Activated T-helper 2 cell treated with anti-CD3 and anti-CD28 coated beads, Interferon-gamma antibody, Interleukin-2, Interleukin-4, amounts not matched to agents 10 μg/mL and 5 μg/mL and 100 μg/mL, durations not matched to agents 14 hours and 24 hours and 36 hours (primary cell): ENCODE measurements around the gene SYCP2. TPM values are rescaled to one million over a fixed set of nuclear protein-coding genes. Genes with fewer than 3 reads are reported as not detected.
"Not testable (repeated sequence)": the region's sequence is repeated elsewhere in the genome, so short reads cannot be mapped to it uniquely, and the experiment has no call there.

Experiments used
- DNase-seq: peaks from one replicate; pipeline ENCODE4 v3.0.0; 2021; ENCODE audit warnings: low spot score
- H3K27ac Mint-ChIP-seq: one replicate; pipeline ENCODE4 v1.8.0; 2021; ENCODE audit warnings: mixed read lengths
- H3K27me3 Mint-ChIP-seq: one replicate; pipeline ENCODE4 v1.8.0; 2021; ENCODE audit warnings: low read depth, mixed read lengths
- H3K36me3 Mint-ChIP-seq: one replicate; pipeline ENCODE4 v1.8.0; 2021; ENCODE audit warnings: low read depth, mixed read lengths
- H3K4me1 Mint-ChIP-seq: one replicate; pipeline ENCODE4 v1.8.0; 2021; ENCODE audit warnings: low read depth, mixed read lengths
- H3K4me3 Mint-ChIP-seq: one replicate; pipeline ENCODE4 v1.8.0; 2021; ENCODE audit warnings: low read depth, mild to moderate bottlenecking, moderate library complexity, mixed read lengths
- H3K9me3 Mint-ChIP-seq: one replicate; pipeline ENCODE4 v1.8.0; 2021; ENCODE audit warnings: mixed read lengths
- intact Hi-C: fragments of 100-400 bp; cut with micrococcal nuclease; formaldehyde crosslinking; loops from one replicate; pipeline ENCODE4 v1.15.1; 2023
- total RNA-seq: library from RNA; stranded (reverse); gene quantifications from 2 replicates; pipeline ENCODE4 v1.2.3, GENCODE V29; 2022

Gene SYCP2
- total RNA-seq, 1 donor from 2014 or later: 4.9 TPM

- no peaks in the 10 kb centered on the region for H3K9me3 Mint-ChIP-seq
- peaks cover 20% of the 10 kb centered on the region for H3K27me3 Mint-ChIP-seq
- no peak for DNase-seq
- no peak overlapping the region for H3K4me3 Mint-ChIP-seq
- intact Hi-C loops: no loop called here
- H3K36me3 Mint-ChIP-seq: no peaks in the 10 kb centered on the region
- no peaks in the 10 kb centered on the region for H3K4me1 Mint-ChIP-seq
- H3K27ac Mint-ChIP-seq: no peak overlapping the region
These were observed 9.9 kb downstream of the SYCP2 start for GRCh38 chr20:59923514-59923913.

DNA sequence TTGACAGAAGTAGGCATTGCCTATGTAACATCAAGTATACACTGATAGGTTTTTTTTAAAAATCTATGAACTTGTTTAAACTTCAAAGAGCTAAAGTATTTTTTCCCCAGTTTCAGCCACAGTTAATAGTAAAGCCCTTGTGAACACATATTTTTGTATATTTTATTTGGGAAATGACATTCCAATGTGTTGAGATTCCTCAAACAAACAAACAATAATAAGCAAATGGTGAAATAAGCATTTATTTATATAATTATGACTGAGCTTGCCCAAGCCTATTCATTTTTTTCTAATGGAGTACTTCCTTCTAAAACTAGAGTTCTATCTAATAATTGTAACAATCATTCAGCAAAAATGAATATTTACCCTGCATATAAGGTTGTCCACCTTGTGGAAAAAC, 12.5 kb downstream of the SYCP2 start:
- no peaks in the 10 kb centered on the region for H3K4me1 Mint-ChIP-seq

DNA sequence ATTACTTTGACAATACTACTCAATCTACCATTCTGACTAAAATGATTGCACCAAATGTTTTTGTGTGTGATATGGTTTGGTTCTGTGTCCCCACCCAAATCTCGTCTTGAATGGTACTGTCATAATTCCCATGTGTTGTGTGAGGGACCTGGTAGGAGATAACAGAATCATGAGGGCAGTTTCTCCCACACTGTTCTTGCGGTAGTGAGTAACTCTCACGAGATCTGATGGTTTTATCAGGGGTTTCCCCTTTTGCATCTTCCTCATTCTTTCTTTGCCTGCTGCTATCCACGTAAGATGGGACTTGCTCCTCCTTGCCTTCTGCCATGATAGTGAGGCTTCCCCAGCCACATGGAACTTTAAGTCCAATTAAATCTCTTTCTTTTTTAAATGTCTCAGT, 20.8 kb downstream of the SYCP2 start:
- Mint-ChIP-seq H3K9me3 (no peaks in the 10 kb centered on the region), H3K36me3 (no peaks in the 10 kb centered on the region), H3K4me3 (no peak overlapping the region)

More for the DNA sequence above, 12.5 kb downstream of the SYCP2 start:
- no peak for DNase-seq
- no peaks in the 10 kb centered on the region for H3K36me3 Mint-ChIP-seq
- no peak overlapping the region for H3K27ac Mint-ChIP-seq
- no peak overlapping the region for H3K4me3 Mint-ChIP-seq
- H3K9me3 Mint-ChIP-seq: no peaks in the 10 kb centered on the region
- intact Hi-C loops: no loop called here
- peaks cover 17% of the 10 kb centered on the region for H3K27me3 Mint-ChIP-seq

DNA sequence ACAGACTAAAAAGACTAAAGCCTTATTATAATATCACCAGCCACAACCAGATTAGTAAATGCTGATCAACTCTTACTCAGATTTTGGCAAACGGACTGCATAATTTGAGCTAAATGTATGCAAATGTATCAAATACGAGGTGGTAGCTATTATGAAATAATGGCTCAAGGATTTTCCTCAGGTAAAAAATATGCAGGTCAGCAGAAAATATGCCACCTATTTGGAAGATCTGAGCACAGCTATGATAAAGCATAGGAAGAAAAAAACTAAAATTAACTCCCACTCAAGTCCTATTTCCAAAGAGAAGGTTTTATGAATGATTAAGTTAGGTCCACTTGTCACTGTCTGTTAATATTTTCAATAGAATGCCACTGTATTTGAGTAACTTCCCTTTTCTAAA, 22.4 kb downstream of the SYCP2 start:
- no peak for DNase-seq
- no peak overlapping the region for H3K4me3 Mint-ChIP-seq
- H3K4me1 Mint-ChIP-seq: no peaks in the 10 kb centered on the region
- H3K36me3 Mint-ChIP-seq: no peaks in the 10 kb centered on the region
- H3K27ac Mint-ChIP-seq: no peak overlapping the region
- no peaks in the 10 kb centered on the region for H3K9me3 Mint-ChIP-seq
- H3K27me3 Mint-ChIP-seq: peaks cover 4% of the 10 kb centered on the region
- intact Hi-C loops: no loop called here

More for the DNA sequence above, 20.8 kb downstream of the SYCP2 start:
- peaks cover 2% of the 10 kb centered on the region for H3K27me3 Mint-ChIP-seq
- intact Hi-C loops: no loop called here
- no peak overlapping the region for H3K27ac Mint-ChIP-seq
- H3K4me1 Mint-ChIP-seq: no peaks in the 10 kb centered on the region
- DNase-seq: no peak

DNA sequence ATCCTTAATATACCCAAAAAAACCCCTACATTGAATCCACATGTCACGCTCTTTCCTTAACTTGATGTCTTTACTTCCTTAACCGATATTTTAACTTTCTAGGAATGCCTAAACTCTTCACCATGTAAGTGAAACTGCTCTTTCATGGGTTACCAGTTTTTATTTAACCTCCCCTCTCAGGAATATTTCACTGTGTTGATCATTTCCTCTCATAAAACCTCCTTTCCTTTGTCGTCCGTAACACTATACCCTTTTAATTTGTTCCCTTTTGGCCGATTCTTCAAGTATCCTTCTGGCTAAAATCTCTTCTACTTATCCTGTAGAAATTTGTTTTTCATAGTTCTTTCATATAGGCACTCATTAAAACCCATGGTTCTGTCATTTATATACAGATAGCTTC, 24.6 kb downstream of the SYCP2 start:
- intact Hi-C loops: no loop called here
- no peak for DNase-seq
- Mint-ChIP-seq H3K4me3 (no peak overlapping the region), H3K36me3 (no peaks in the 10 kb centered on the region), H3K4me1 (no peaks in the 10 kb centered on the region), H3K27me3 (peaks cover 9% of the 10 kb centered on the region), H3K27ac (no peak overlapping the region), H3K9me3 (no peaks in the 10 kb centered on the region)

- peaks cover 23% of the 10 kb centered on the region for H3K27me3 Mint-ChIP-seq
- intact Hi-C loops: no loop called here
- no peaks in the 10 kb centered on the region for H3K9me3 Mint-ChIP-seq
- H3K36me3 Mint-ChIP-seq: no peaks in the 10 kb centered on the region
- H3K4me1 Mint-ChIP-seq: no peaks in the 10 kb centered on the region
- no peak overlapping the region for H3K27ac Mint-ChIP-seq
- DNase-seq: no peak
- no peak overlapping the region for H3K4me3 Mint-ChIP-seq
These were observed 29.8 kb downstream of the SYCP2 start for GRCh38 chr20:59903621-59904020.

- intact Hi-C loops: no loop called here
- DNase-seq: no peak
- no peak overlapping the region for H3K4me3 Mint-ChIP-seq
- no peaks in the 10 kb centered on the region for H3K9me3 Mint-ChIP-seq
- peaks cover 23% of the 10 kb centered on the region for H3K27me3 Mint-ChIP-seq
- no peaks in the 10 kb centered on the region for H3K4me1 Mint-ChIP-seq
- H3K27ac Mint-ChIP-seq: no peak overlapping the region
- H3K36me3 Mint-ChIP-seq: no peaks in the 10 kb centered on the region
These were observed 31.0 kb downstream of the SYCP2 start for GRCh38 chr20:59902470-59902869.

DNA sequence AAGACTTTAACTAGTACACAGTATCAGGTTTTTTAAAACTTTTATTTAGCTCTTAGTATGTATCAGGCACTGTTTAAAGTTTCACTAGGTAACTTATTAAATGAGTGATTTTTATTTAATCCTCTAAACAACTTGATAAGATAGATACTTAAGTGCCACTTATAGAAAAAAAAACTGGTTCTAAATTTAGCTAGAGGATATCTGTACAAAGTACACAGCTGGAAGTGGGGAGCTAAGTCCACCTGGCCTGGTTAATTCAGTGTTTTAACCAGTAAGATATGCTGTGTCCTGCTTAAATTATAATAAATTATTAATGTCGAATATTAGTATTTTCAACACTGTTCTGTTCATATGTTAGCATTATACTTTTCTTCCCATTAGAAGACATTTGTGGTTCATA, 37.5 kb downstream of the SYCP2 start:
- Mint-ChIP-seq H3K4me1 (no peaks in the 10 kb centered on the region), H3K27me3 (peaks cover 11% of the 10 kb centered on the region), H3K27ac (no peak overlapping the region), H3K36me3 (no peaks in the 10 kb centered on the region), H3K4me3 (no peak overlapping the region), H3K9me3 (no peaks in the 10 kb centered on the region)
- no peak for DNase-seq
- intact Hi-C loops: no loop called here

DNA sequence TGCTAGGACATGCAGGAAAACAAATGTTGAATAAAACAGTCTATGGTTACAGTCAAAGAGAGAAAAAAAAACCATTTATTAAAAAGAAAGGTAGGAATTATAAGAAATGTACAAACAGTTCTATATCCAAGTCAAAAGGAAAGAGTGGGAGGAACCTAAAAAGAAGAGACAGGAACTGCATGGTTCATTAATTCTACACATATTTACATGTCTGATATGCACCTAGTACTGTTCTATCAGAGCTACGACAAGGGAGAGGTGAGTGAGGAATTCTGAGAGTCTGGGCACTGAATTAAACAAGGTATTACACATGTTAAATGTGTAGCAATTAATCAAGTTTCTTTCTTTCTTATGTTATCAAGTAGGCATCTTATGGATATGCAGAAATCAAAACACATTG, 41.9 kb downstream of the SYCP2 start:
- H3K27ac Mint-ChIP-seq: no peak overlapping the region
- no peak for DNase-seq
- H3K9me3 Mint-ChIP-seq: no peaks in the 10 kb centered on the region
- H3K27me3 Mint-ChIP-seq: peaks cover 4% of the 10 kb centered on the region
- H3K4me3 Mint-ChIP-seq: no peak overlapping the region
- intact Hi-C loops: no loop called here
- no peaks in the 10 kb centered on the region for H3K4me1 Mint-ChIP-seq
- H3K36me3 Mint-ChIP-seq: peaks cover 3% of the 10 kb centered on the region

DNA sequence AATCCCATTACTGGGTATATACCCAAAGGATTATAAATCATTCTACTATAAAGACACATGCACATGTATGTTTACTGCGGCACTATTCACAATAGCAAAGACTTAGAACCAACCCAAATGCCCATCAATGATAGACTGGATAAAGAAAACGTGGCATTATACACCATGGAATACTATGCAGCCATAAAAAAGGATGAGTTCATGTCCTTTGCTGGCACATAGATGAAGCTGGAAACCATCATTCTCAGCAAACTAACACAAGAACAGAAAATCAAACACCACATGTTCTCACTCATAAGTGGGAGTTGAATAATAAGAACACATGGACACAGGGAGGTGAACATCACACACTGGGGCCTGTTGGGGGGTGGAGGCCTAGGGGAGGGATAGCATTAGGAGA, 43.4 kb downstream of the SYCP2 start:
- H3K9me3 Mint-ChIP-seq, DNase-seq, H3K27ac Mint-ChIP-seq, intact Hi-C loops, H3K4me1 Mint-ChIP-seq, H3K36me3 Mint-ChIP-seq, H3K4me3 Mint-ChIP-seq, H3K27me3 Mint-ChIP-seq: not testable (repeated sequence)

DNA sequence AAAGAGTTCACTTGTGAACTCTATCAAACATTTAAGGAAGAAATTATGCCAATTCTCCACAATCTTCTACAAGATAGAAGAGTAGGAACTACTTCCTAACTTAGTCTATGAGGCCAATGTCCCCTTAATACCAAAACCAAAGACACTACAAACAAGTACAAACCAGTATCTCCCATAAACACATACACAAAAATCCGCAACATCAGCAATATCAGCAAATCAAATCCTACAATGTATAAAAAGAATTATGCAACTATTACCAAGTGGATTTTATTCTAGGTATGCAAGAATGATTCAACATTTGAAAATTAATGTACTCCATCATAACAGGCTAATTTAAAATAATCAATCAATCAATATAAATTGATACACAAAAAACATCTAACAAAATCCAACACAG, 45.4 kb downstream of the SYCP2 start:
- no peaks in the 10 kb centered on the region for H3K27me3 Mint-ChIP-seq
- DNase-seq: no peak
- H3K9me3 Mint-ChIP-seq: no peaks in the 10 kb centered on the region
- H3K27ac Mint-ChIP-seq: no peak overlapping the region
- H3K36me3 Mint-ChIP-seq: peaks cover 3% of the 10 kb centered on the region
- intact Hi-C loops: no loop called here
- H3K4me3 Mint-ChIP-seq: no peak overlapping the region
- H3K4me1 Mint-ChIP-seq: no peaks in the 10 kb centered on the region

- intact Hi-C loops: no loop called here
- H3K4me3 Mint-ChIP-seq: no peak overlapping the region
- no peaks in the 10 kb centered on the region for H3K4me1 Mint-ChIP-seq
- H3K36me3 Mint-ChIP-seq: peaks cover 3% of the 10 kb centered on the region
- no peaks in the 10 kb centered on the region for H3K27me3 Mint-ChIP-seq
- no peak overlapping the region for H3K27ac Mint-ChIP-seq
- DNase-seq: no peak
- no peaks in the 10 kb centered on the region for H3K9me3 Mint-ChIP-seq
These were observed 48.9 kb downstream of the SYCP2 start for GRCh38 chr20:59884494-59884893.

GRCh38 chr20:59880198-59880597, 53.2 kb downstream of the SYCP2 start:
- Mint-ChIP-seq H3K36me3 (no peaks in the 10 kb centered on the region), H3K27me3 (no peaks in the 10 kb centered on the region), H3K4me1 (no peaks in the 10 kb centered on the region), H3K27ac (no peak overlapping the region), H3K4me3 (no peak overlapping the region), H3K9me3 (no peaks in the 10 kb centered on the region)
- intact Hi-C loops: no loop called here
- DNase-seq: no peak

DNA sequence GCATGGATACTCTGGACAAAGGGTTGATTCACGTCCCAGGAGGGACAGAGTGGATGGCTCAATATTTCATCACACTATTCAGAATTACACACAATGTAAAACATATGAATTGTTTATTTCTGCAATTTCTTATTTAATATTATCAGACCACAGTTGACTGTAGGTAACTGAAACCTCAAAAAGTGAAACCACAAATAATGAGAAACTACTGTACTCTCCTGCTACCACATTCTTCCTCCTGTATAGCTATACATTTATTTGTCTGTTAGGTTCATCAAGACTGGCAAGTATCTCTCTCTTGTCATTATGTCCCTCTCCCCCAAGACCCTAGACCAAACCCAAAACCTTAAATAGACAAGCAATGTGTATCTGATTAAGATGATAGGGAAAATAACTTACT, 60.0 kb downstream of the SYCP2 start:
- Mint-ChIP-seq H3K36me3 (no peaks in the 10 kb centered on the region), H3K4me3 (no peak overlapping the region), H3K9me3 (no peaks in the 10 kb centered on the region), H3K27me3 (no peaks in the 10 kb centered on the region), H3K4me1 (peaks cover 11% of the 10 kb centered on the region), H3K27ac (no peak overlapping the region)
- no peak for DNase-seq
- intact Hi-C loops: no loop called here
